ENCODE results near the gene SELENOS.

SELENOS gene

DNA sequence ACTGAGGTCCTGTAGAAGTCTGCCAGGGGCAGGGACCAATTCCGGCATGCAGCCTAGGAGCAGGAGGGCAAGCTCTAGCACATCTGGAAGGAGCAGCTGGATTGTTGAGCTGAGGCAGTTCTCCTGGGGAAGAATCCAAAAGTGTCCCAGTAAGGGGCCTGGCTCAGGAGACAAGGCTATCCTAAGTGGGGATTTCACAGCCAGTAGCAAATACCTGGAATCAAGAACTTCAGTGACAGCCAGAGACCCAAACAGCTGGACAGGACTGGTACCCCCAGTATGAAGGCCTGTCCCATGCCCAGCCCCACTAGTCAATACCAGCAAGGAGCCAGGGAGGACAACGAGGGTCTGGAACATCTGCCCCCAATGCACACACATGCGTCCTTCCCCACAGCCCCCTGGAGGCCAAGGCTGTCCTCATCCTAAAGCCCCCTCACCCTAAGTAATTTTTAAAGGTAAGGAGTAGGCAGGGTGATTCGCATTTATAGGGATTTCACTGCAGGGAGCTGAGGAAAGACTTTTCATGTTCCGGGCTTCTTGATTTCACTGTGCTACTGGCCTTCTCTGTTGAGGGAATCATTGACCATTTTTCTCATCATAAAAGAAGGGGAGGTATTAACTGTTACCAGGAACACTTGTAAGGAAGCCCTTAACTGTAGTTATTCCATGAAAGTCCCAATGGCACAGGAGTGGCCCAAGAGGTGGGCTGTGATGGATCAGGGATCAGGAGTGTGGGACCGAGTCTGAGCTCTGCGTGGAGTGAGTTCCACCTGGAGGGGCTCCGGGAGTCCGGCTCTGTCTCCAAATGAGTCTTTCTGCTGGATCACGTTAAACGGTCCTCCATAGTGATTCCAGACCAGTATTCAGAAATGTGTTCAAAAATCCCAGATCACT is 22.9 kb downstream of the SELENOS start:
- TF ChIP-seq, protein P1, sequence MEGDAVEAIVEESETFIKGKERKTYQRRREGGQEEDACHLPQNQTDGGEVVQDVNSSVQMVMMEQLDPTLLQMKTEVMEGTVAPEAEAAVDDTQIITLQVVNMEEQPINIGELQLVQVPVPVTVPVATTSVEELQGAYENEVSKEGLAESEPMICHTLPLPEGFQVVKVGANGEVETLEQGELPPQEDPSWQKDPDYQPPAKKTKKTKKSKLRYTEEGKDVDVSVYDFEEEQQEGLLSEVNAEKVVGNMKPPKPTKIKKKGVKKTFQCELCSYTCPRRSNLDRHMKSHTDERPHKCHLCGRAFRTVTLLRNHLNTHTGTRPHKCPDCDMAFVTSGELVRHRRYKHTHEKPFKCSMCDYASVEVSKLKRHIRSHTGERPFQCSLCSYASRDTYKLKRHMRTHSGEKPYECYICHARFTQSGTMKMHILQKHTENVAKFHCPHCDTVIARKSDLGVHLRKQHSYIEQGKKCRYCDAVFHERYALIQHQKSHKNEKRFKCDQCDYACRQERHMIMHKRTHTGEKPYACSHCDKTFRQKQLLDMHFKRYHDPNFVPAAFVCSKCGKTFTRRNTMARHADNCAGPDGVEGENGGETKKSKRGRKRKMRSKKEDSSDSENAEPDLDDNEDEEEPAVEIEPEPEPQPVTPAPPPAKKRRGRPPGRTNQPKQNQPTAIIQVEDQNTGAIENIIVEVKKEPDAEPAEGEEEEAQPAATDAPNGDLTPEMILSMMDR (conservative IDR thresholded peaks at IDR 0.05; ENCODE audit: low read depth, low read length): no peak
- H3K4me3 ChIP-seq (ENCODE audit: low read length): no peak overlapping the region
- DNase-seq (ENCODE audit: low read depth): no peak

DNA sequence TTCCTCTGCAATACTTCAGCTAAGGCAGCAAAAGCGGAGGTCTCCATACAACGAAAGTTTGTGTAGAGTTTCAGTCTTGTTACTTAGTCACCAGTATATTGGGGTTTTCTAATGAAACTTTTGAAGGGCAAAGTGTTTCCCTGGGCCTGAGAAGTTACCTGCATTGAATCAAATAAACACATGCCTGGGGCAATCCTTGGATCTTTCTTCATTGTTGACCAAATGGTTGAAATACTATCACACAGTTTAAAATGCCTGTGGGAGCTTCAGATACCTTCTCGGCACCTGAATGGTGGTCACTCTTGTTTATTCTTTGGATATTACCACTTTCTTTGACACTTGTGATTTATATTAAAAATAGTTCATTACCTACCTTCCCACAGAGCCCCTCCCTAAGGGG is 24.4 kb downstream of the SELENOS start:
- TF ChIP-seq, protein P1 (conservative IDR thresholded peaks at IDR 0.05; ENCODE audit: low read depth, low read length): no peak
- no peak for DNase-seq (ENCODE audit: low read depth)
- H3K4me3 ChIP-seq (ENCODE audit: low read length): peak overlapping the region; percentile 63

DNA sequence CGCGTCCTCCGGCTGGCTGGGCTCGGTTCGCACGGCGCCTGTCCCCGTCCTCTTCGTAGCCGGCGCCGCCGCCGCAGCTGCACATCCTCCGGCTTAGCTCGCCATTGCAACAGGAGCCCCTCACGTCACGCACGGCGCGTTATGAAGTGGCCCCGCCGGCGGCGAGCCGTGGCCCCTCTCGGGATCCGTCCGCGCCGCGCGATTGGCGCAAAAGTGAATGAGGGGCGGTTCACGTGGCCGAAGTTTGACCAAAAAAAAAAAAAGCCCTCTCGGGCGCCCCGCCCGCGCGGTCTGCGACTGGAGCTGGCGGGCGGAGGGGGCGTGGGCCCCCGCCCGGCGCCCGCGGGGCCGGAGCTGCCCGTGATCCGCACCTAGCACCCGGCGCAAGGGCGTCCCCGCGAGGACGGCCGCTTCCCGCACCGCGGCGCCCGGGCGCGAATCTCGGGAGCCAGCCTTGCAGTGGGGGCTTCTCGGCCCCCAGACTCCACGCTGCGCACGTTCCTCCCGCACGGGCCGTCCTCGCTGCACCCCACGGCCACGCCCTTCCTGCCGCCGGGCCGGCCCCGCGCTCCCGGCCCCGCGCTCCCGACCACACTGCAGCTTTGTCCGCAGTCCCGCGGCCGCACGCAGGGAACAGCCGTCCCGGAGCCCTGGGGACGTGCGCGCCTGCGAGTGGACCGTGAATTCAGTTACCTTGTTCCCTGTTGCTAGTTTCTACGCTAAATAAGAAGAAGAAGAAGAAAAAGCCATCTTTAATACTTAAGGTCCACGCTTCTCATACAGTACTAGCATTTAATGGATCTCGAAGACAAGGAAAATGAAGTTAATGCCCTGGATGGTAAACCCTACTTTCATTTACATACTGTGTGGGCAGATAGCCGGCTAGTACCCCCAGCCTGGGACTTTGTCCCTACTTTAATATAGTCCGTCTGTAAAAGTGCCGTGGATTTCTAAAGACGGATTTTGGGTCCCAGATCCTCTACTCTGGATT is 25.2 kb downstream of the SELENOS start, which contains the start of gene CHSY1:
CHSY1 (minus strand) TSS at position 219 of the 991 bp plus-strand sequence. CDS start 592 bp downstream, outside the sequence.
- peak; percentile 63 for DNase-seq (ENCODE audit: low read depth)
- peak within 1 kb of the TSS; percentile 81 for H3K4me3 ChIP-seq (ENCODE audit: low read length)
- TF ChIP-seq, protein P1 (conservative IDR thresholded peaks at IDR 0.05; ENCODE audit: low read depth, low read length): no peak

DNA sequence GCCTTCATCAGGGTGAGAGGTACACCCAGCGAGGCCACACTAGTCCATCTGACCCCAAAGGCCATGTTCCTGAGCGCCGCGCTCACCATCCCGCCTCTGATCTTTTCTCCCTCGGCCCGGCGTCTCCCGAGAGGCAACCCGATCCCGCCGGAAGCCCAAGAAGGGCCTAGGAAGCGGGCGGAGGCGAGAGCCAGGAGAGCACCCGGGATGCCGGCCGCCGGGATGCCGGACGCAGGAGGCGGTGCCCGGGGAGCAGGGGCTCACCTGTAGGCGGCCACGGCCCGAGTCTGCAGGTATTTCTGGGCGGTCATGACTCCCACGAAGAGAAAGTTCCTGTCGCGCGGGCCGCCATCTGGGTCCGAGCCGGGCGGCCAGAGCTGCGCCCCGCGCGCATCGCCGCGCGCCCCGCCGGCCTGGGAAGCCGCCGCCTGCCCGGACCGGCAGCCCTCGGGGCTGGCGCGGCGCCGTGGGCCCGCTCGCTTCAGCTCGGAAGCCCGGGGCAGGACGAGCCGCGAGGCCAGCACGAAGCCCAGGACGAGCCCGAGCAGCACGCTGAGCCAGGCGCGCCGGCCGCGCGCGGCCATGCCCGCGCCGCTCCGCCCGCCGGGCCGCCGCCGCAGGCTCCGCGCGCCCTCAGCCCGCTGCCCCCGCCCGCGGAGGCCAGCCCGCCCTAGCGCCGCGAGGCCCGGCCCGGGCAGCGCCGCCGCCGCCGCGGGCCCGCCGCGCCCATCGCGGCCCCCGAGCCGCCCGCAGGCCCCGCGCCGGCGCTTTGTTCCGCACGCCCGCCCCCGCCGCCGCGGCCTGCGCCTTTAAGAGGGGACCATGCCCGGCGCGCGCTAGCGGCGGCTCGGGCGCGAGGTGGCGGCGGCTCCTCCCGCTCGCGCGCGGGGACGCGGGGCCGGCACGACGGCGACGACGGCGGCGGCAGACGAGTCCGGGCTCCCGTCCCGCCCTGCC is 26.1 kb downstream of the SELENOS start:
- DNase-seq (ENCODE audit: low read depth): no peak
- TF ChIP-seq, protein P1 (conservative IDR thresholded peaks at IDR 0.05; ENCODE audit: low read depth, low read length): no peak

DNA sequence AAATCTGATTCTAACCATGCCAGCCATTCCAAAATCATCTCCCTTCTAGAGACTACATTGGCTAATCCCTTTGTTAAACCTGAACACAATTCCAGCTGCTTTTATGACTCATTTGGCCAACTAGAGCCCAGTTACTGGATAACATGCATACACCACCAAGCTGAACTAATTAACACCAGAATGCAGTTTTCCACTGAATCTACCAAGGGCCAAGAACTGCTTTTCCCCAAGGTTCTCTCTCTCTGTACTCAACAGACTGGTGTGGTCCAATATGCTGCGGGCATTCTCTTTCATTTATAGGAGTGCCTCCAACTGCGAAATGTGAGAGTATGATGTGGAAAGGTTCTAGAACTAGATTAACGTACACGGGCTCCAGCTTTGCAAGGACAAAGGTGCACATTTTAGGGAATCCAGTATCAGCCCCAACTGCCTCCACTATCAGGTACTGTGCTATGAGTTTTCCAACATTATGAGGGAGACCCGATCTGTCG is 26.9 kb downstream of the SELENOS start:
- TF ChIP-seq, protein P1 (conservative IDR thresholded peaks at IDR 0.05; ENCODE audit: low read depth, low read length): no peak
- peak overlapping the region; percentile 81 for H3K4me3 ChIP-seq (ENCODE audit: low read length)
- DNase-seq (ENCODE audit: low read depth): peak; percentile 77

More for the DNA sequence above, 26.1 kb downstream of the SELENOS start:
- peak overlapping the region; percentile 81 for H3K4me3 ChIP-seq (ENCODE audit: low read length)

DNA sequence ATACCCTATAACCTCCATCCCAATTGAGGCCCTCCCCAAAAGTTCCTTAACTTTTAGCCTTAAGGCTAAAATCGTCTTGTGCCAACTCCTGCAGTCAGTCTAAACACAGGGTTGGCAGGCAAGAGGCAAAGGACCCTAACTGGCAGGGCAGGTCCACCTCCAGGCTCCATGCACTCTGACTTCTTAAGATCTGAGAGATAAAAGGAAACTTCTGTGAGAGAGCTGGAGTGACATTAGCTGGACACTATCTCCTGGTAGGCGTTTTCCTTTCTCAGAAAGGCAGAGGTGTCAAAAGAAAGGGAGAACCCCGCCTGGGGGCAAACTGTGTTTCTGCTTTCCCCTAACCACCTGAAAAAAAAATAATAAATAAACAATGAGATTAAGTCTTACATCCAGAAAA is 29.0 kb downstream of the SELENOS start:
- TF ChIP-seq, protein P1 (conservative IDR thresholded peaks at IDR 0.05; ENCODE audit: low read depth, low read length): no peak
- H3K4me3 ChIP-seq (ENCODE audit: low read length): no peak overlapping the region
- no peak for DNase-seq (ENCODE audit: low read depth)

All from retinal pigment epithelial cell (primary cell).